ENCODE results near the gene CHFR.
"Not testable (repeated sequence)": the region's sequence is repeated elsewhere in the genome, so short reads cannot be mapped to it uniquely, and the experiment has no call there.

CHFR gene

GRCh38 chr12:132851465-132851864, 35.9 kb downstream of the CHFR start:
- DNase-seq (ENCODE audit: low spot score): no peak
- in situ Hi-C loops (cut with MboI; ENCODE audit: low pct_unique_long_range_greater_than_20kb, low sequenced_read_pairs, unreplicated experiment): no loop called here
- TF ChIP-seq CTCF (IDR thresholded peaks at IDR 0.05; ENCODE audit: extremely low read depth, insufficient read depth, missing control alignments): no peak

GRCh38 chr12:132850291-132850690, 37.1 kb downstream of the CHFR start:
- in situ Hi-C loops (cut with MboI; ENCODE audit: low pct_unique_long_range_greater_than_20kb, low sequenced_read_pairs, unreplicated experiment): no loop called here
- no peak for TF ChIP-seq CTCF (IDR thresholded peaks at IDR 0.05; ENCODE audit: extremely low read depth, insufficient read depth, missing control alignments)
- DNase-seq (ENCODE audit: low spot score): no peak

GRCh38 chr12:132848521-132848920, 38.9 kb downstream of the CHFR start:
- in situ Hi-C loops (cut with MboI; ENCODE audit: low pct_unique_long_range_greater_than_20kb, low sequenced_read_pairs, unreplicated experiment): no loop called here
- DNase-seq (ENCODE audit: low spot score): no peak
- TF ChIP-seq CTCF (IDR thresholded peaks at IDR 0.05; ENCODE audit: extremely low read depth, insufficient read depth, missing control alignments): no peak

GRCh38 chr12:132847363-132848356, 39.7 kb downstream of the CHFR start:
- no peak for TF ChIP-seq CTCF (IDR thresholded peaks at IDR 0.05; ENCODE audit: extremely low read depth, insufficient read depth, missing control alignments)
- no peak for DNase-seq (ENCODE audit: low spot score)

GRCh38 chr12:132844681-132845080, 42.7 kb downstream of the CHFR start:
- DNase-seq (ENCODE audit: low spot score); in situ Hi-C loops (cut with MboI; ENCODE audit: low pct_unique_long_range_greater_than_20kb, low sequenced_read_pairs, unreplicated experiment): not testable (repeated sequence)

More at GRCh38 chr12:132847363-132848356, 39.7 kb downstream of the CHFR start:
- in situ Hi-C loops (cut with MboI; ENCODE audit: low pct_unique_long_range_greater_than_20kb, low sequenced_read_pairs, unreplicated experiment): no loop called here

GRCh38 chr12:132842449-132843045, 44.9 kb downstream of the CHFR start:
- no peak for TF ChIP-seq CTCF (IDR thresholded peaks at IDR 0.05; ENCODE audit: extremely low read depth, insufficient read depth, missing control alignments)
- DNase-seq (ENCODE audit: low spot score): no peak
- in situ Hi-C loops (cut with MboI; ENCODE audit: low pct_unique_long_range_greater_than_20kb, low sequenced_read_pairs, unreplicated experiment): no loop called here

GRCh38 chr12:132841151-132841550, 46.3 kb downstream of the CHFR start:
- DNase-seq (ENCODE audit: low spot score): no peak
- no peak for TF ChIP-seq CTCF (IDR thresholded peaks at IDR 0.05; ENCODE audit: extremely low read depth, insufficient read depth, missing control alignments)
- in situ Hi-C loops (cut with MboI; ENCODE audit: low pct_unique_long_range_greater_than_20kb, low sequenced_read_pairs, unreplicated experiment): no loop called here

All from GM13977 (cell line).